Activated gamma-delta T cell (primary cell): Measurements from ENCODE around the gene TMEM80.

Experiments used
- DNase-seq: peaks from one replicate; lab custom pipeline; 2025; lab: John Stamatoyannopoulos, UW

The TMEM80 gene

DNA sequence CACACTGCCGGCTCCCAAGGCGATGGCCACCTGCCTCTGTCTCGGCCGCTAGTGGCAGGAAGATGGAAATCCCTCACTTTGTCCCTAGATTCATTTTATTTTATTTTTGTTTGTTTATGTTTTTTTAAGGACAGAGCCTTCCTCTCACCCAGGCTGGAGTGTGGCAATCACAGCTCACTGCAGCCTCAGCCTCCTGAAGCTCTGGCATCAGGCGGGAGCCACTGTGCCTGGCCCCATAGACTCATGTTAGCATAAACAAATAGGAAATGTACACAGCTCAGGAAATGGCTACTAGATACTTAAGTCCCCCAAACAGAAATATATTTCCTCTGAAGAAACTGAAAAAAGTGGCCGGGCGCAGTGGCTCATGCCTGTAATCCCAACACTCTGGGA, 3.5 kb downstream of the TMEM80 start:
- no peak for DNase-seq

DNA sequence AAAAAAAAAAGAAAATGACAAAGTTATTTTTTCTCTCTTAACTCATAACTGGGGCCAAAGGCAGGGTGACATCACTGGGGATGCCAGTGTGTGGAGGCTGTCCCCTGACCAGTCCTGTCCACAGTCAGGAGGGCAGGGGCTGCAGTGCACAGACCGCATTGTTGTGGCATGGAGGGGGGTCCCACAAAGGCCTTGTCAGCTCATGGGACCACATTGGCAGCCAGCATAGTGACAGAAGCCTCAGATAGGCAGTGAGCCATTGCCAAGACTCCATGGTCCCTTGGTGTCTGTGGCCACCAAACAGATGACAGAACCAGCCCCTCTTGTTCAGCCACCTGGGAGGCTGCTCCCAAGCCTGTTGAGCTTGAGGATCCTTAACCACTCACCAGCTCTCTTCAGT, 4.1 kb downstream of the TMEM80 start:
- no peak for DNase-seq

DNA sequence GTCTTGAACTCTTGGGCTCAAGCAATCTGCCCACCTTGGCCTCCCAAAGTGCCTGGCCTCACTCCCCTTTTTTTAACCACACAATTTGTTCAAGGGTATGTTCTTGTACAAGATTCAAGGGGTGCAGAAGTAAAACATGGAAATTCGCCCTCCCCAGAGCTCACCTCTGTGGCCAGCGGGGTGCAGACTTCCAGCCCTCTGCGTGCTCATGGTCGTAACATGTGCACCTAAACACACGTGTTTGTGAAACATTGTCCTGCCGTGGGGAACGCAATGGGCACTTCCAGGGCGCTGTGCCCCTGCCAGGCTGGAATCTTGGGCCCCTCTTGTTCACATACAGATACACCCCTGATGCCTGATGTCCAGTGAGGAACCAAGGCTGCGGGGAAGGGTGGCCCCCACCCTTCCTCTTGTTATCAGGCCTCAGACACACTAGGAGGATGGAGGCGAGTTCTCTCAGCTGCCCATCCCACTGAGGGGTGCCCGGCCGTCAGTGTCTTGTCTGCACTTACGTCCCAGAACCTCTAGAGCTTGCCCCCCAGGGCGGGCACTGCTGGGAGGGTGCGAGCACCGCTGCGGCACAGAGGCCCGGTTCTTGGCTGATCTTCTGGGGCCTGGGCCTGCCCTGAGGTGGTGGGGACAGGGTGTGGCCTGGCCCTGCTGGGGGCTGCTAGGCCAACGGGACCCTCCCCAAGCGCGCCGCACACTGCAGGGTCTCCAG, 6.3 kb downstream of the TMEM80 start:
- no peak for DNase-seq

DNA sequence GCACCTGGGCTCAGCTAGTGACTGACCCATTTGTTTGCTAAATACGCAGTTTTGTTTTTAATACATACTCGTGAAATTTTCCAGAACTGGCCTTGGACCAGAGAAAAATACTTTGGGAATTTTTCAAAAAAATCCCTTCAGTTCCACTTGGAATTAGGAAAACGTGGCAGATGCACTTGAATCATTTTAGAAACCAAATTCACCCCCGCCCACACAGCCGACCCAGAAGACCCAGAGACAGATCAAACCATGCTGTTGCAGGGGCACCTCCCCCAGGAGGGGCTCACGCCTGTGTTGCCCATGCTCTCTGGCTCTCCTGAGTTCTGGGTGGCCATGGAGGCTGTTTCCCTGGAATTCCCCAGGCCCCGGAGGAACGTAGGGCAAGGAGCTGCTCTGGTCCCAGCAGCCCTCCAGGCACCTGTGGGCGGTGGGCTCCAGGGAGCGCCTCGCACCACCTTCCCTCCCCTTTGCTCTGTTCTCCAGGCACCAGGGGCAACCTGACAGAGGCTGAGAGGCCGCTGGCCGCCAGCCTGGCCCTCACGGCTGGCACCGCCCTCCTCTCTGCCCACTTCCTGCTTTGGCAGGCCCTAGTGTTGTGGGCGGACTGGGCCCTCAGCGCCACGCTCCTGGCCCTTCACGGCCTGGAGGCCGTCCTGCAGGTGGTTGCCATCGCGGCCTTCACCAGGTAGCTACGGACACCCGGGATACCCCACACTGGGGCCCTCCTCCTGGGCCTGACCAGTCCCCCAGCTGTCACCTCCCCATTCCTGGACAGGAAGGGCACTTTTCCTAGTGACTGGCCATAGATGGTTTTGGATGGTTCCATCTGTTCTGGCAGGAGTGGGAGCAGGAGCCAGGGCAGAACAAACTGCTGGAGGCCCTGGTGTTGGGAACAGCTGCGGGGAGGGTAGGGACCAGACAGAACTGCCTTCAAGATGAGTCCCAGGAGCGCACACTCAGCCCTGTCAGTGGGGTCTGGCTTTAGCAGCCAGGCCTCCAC, 7.1 kb downstream of the TMEM80 start:
- DNase-seq, result no peak

DNA sequence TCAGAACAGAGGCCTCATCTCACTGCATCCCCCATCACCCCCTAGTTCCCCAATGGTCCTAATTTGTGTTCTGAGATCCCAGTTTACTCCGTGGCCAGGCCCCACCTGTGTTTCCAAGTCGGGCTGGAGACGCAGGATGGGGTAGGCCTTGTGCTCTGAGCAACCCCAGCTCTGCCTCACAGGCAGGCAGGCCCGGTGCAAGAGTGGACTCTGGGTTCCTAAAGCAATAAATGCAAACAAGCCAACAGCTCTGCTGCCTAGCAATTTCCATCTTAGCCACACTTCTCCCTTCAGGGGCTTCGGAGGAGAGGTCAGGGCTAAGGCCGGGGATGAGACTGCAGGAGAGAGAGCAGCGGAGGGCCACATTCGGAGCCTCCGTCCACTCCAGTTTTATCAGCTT, 7.9 kb downstream of the TMEM80 start:
- no peak for DNase-seq

DNA sequence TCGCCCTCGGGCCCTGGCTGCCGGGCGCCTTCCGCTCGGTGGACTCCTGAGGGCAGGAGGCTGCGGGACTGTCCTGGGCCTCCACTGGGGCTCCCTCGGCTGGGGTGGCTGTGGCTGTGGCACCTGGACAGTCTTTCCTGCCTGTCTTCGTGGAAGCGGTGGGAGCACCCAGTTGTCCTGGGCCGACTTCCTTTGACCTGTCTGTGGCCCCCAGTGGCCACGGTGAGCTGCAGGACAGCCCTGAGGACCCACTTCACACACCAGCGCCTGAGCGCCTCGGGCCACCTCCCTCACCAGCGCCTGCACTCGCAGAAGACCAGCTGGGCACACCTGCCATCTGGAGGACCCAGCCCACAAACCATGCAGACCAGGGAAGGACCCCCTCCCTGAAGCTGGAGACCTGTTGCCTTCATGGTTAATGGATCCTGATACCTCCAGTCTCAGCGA, 8.6 kb downstream of the TMEM80 start:
- no peak for DNase-seq

DNA sequence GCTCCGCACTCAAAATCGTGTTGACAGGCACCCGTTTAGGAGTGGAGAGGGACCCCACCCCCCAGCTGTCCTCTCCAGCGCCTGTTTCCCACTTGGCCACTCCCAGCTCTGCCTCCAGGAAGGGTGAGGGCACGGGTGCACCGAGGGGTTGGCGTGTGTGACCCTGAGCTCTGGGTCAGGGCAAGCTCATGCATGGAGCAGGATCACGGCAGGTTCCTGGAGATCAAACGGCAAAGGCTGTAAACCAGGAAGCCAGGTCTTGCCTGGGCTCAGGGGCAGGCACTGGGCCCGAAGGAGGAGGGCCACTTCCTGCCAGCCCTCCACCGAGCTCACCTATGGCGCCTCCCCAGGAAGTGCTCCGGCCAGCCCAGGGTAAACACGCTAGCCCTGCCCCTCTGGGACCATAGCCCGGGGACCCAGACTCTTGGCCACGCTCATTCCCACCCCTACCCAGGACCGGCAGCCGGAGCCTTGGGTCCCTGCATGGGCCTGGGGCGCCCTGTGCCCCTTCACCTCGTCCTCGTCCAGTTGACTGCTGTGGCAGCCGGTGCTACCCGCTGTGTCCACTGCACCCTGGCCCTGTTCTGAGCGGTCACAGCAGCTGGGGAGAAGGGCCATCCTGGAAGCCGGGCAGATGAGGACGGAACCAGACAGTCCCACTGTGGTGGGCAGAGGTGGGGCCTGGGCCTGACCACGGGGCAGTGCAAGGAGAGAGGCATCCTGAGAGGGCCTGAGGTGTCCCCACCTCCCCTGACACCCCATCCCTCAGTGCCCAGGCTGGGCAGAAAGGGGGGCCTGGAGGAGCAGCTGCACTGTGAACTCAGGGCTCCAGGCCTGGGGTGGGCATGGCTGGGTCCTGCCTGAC, 9.4 kb downstream of the TMEM80 start:
- no peak for DNase-seq

DNA sequence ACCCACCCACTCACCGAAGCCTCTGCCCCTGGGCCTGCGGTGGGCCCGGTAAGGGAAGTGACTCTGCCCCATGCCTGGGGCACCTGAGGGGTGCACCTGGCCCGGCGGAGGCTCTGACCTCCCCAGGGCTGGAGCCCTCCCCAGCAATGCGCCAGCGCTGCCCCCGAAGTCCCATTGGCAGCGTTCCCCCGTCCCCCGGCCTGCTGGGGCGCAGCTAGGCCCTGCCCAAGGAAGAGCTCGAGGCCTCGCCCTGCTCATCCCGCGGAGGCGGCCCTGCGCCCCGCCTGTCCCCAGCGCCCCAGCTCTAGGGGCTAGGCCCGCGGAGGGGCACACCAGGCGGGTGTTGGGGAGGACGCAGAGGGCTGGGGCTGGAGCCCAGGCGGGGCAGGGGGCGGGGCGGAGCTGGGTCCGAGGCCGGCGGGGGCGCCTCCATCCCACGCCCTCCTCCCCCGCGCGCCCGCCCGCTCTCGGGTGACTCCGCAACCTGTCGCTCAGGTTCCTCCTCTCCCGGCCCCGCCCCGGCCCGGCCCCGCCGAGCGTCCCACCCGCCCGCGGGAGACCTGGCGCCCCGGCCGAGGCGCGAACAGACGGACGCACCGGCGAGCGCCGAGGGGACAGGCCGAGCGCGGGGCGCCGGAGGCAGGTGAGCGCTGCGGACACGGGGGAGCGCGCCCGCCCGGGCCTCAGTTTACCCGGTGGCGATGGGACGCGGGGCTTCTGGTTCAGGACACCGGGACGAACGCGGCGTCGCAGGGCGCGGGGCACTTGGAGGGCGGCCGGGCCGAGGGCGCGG, 10.2 kb downstream of the TMEM80 start, which contains the start of gene EPS8L2:
EPS8L2 (plus strand) TSS at position 586 of the 793 bp plus-strand sequence. CDS start 3,177 bp downstream, outside the sequence.
- no peak for DNase-seq

DNA sequence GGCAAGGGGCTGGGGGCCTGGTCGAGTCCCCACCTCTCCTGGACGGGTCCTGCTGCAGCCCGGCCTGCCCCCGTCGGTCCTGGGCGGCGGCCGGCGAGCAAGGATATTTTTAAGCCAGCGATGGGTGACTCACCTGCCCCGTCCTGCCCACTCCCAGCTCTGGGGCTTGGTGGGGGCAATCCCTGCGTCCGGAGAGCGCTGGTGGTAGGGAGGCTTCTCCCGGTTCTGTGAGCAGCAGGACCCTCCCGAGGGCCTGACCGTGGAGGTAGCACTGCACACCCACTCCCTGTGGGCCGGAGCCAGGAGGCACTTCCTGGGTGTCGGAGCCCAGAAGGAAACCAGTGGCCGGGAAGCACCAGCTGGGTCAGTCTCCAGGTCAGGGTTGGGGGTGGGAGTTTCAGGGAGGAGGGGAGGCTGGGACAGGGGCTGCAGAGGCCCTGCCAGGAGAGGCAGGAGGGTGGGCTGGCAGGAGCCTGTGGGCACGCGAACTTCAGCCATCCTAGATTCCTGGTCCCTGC, 10.9 kb downstream of the TMEM80 start:
- DNase-seq, result no peak

DNA sequence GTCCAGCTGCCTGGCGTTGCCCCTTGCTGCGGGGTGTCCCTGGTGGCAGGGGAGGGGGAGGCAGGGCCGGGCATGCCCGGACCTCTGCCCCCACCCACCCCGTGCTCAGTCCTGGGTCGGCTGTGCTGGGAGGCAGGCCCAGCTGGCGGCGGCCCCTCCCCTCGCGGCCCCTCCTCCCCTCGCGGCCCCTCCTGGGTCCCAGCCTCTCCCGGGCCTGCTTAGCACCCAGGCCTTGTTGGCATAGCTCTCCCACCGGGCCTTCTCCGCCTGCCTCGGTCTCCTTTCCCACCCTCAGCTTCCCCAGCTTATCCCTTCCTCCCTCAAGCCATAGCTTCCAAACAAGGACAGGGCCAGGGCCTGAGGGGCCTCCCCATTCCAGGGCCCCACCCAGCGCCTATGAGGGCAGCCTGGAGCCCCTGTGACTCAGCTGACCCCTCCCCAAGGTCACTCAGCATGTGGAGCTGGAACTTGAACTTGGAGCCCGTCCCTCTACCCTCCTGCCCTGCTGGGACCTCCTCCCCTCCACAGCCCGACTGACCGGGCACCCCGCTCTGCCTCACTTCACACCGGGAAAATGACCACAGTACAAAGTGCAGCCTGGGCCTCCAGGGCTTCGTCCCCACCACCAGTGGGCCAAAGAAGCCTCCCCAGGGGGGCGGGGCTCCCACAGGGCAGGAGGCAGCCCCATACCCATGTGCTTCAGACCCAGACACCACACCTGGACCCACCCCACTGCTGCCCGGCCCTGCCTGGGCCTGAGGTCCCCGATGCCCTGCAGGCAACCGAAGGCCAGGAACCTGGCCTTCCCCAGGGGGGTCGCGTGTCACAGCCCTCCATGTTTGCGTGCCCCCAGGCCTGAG, 11.6 kb downstream of the TMEM80 start:
- no peak for DNase-seq

DNA sequence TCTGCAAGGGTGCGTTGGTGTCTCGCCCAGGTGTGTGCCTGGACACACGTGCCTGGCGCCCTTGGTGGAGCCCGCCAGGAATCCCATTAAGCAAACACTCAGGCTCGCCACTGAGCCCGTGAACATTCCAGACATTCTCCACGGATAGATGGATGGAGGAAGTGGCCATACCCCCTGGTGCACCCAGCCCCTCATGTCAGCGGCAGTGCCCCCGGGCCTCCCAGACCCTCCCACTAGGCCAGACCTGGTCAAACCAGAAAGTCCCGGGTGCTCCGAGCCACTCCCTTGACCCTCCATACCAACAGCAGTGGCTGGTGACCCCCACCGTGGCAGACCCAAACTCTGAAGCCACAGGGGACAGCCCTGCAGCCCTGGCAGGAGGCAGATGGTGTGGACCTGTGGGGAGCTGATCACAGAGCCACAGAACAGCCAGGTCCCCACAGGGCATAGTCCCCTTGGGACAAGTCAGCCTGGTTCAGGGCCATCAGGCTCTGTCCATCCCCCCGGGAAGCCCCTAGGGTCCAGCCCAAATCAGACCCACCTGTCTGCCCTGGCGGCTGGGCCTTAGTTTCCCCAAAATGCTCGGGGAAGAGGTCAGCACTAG, 12.3 kb downstream of the TMEM80 start:
- DNase-seq, result no peak

DNA sequence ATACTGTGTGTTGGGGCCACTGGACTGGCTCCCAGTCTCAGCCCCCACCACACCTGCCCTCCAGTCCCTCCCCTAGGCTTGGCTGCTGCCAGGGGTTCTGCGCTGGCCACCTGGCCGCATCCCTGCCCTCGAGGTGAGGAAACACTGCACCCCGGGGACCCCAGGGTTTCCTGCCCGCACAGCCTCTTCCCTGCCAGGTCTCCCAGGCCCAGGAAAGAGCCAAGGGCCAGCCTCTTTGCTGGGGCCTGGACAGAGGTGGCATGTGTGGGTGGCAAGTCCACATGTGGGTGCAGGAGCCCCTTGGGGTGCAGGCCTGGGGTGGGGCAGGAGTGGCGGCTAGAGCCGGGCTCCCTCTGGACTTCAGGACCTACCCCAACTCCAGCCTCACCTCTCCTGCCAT, 12.9 kb downstream of the TMEM80 start:
- DNase-seq, result no peak

DNA sequence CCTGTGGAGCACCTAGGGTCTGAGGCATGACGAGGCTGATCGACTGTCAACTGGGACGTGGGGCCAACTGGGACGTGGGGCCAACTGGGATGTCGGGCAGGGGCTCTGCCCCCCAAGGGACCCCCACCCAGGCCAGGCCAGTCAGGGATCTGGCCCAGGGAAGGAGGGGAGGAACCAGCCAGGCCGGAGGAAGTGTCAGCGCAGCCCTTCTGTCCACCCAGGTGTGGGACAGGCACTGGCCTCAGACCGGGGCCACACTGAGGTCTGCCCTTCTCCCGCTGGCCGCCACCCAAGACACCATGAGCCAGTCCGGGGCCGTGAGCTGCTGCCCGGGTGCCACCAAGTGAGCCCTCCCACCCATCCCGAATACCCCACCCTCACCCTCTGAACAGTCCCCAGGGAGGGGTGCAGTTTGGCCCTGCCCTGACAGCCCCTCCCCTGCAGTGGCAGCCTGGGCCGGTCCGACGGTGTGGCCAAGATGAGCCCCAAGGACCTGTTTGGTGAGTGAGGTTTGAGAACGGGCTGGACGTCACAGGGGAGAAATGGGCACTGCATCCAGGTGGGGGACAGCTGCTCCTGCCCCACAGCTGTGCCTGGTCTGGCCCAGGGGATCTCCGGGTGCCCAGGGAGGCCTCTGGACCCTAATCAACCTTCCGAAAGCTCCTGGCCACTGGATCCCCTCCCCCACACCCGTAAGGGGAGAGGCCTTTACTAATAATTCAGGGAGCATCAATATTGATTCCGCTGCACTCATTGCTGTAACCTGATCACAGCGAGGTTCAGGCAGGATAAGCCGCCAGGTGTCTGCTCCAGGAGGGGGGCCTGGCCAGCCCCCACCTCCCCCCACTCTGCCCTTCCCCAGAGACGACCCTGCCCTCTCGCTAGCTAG, 13.7 kb downstream of the TMEM80 start:
- no peak for DNase-seq

DNA sequence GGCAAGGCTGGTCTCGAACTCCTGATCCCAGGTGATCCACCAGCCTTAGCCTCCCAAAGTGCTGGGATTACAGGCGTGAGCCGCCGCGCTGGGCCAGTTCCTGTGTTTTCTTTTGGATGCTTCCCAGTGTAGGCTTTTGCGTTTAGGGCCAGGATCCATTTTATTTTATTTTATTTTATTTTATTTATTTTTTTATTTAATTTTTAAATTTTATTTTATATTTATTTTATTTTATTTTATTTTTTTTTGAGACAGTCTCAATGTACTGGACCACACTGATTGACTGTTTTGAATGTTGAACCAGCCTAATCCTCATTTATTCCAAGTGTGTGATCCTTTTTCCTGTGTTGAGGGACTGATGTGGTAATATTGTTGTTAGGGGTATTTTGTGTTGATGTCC, 18.8 kb downstream of the TMEM80 start:
- DNase-seq, result no peak

DNA sequence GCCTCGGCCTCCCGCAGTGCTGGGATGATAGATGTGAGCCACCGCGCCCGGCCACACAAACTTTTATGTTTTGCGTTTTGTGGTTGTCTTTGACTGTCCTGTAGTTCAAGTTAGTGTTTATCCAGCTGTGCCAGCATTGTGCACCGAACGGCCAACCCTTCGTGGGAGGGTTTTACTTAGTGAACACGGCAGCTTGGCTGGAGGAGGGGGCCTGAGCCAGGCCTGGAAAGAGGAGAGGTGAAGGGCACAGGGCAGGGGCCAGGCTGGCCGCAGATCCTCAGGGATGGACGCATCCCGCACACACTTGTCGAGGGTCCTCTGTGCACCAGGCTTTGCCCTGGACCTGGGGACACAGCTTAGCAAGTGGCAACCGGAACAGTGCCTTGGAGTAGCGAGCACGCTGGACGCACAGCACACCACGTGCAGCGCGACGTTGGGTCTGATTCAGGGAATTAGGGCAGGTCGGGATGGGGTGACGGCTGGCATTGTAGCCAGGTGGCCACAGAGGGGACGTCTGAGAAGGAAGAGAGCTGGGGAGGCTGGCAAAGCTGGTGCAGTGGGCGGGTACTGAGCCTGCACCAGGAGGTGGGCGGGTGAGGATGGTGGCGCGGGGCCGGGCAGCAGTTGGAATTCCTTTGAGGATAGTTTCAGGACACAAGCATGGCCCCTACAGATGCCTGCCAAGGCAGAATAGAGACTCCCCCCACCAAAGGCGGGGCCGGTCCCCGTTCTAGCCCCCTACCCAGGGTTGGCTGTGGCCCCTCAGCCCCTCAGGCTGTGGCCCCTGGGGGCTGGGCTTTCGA, 23.8 kb downstream of the TMEM80 start:
- DNase-seq, result no peak

DNA sequence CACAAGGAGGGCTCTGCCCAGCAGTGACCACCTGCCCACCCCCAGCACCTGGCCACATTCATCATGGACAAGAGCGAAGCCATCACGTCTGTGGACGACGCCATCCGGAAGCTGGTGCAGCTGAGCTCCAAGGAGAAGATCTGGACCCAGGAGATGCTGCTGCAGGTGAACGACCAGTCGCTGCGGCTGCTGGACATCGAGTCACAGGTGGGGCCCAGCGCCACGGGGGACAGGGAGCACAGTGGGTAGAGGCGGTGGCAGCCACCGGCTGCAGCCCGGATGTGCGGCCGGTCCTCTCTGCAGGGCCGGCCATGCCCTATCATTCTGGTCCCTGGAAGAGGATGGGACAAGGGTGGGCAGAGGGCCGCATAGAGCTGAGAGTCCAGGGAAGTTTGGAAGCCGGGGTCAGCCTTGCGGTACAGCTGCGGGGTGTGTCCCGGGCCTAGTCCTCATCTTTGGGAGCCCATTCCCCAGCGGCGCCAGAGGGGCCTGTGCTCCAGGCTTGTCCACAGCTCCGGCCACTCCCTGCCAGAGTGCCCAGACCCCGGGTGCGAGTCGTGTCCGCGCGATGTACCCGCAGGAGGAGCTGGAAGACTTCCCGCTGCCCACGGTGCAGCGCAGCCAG, 24.5 kb downstream of the TMEM80 start:
- DNase-seq, result no peak

DNA sequence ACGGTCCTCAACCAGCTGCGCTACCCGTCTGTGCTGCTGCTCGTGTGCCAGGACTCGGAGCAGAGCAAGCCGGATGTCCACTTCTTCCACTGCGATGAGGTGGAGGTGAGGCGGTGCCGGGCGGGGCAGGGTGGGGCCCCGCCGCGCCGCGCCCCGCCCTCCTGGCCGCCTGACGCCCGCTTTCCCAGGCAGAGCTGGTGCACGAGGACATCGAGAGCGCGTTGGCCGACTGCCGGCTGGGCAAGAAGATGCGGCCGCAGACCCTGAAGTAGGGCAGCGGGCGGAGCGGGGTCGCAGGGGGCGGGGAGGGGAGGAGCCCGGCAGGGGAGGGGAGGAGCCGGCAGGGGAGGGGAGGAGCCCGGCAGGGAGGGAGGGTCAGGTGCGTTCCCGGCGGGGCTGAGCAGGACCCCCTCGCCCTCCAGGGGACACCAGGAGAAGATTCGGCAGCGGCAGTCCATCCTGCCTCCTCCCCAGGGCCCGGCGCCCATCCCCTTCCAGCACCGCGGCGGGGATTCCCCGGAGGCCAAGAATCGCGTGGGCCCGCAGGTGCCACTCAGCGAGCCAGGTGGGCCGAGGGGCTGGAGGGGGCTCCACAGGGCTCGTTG, 25.1 kb downstream of the TMEM80 start:
- DNase-seq, result no peak
